GM23338 (cell line): ENCODE results near the gene CDH4. TPM values are rescaled to one million over a fixed set of nuclear protein-coding genes. Genes with fewer than 3 reads are reported as not detected.

ENCODE experiments used
- ATAC-seq: fragments of 200-7000 bp; cut with Tn5 transposase; 3 replicates; pipeline ENCODE4 v1.9.1; 2020
- DNase-seq: peaks from one replicate; pipeline ENCODE4 v3.0.0-alpha.2; 2015; ENCODE audit warnings: low spot score
- H2AFZ ChIP-seq: fragments of 200-600 bp; sonication (generic); 2 replicates; pipeline ENCODE4 v1.8.0; 2016; ENCODE audit warnings: antibody characterized with exemption, mild to moderate bottlenecking, moderate library complexity
- H3F3A ChIP-seq: fragments of 200-600 bp; sonication (generic); replicated peaks from 2 replicates; pipeline ENCODE4 v1.8.0; 2017; ENCODE audit warnings: antibody characterized with exemption, mixed run types, low read depth
- H3K27ac ChIP-seq: fragments of 200-600 bp; sonication (generic); 2 replicates; pipeline ENCODE4 v1.6.1; 2016; ENCODE audit warnings: low read depth
- H3K27me3 ChIP-seq: fragments of 200-600 bp; sonication (generic); 2 replicates; pipeline ENCODE4 v1.8.0; 2016; ENCODE audit warnings: mild to moderate bottlenecking, mixed run types, moderate library complexity; ENCODE audit not compliant: insufficient read depth
- H3K36me3 ChIP-seq: fragments of 200-600 bp; sonication (generic); 2 replicates; pipeline ENCODE4 v1.8.0; 2016; ENCODE audit warnings: mild to moderate bottlenecking; ENCODE audit not compliant: insufficient read depth
- H3K4me1 ChIP-seq: fragments of 200-600 bp; sonication (generic); 2 replicates; pipeline ENCODE4 v1.8.0; 2016; ENCODE audit warnings: mild to moderate bottlenecking, moderate library complexity; ENCODE audit not compliant: insufficient read depth
- H3K4me2 ChIP-seq: fragments of 200-600 bp; sonication (generic); 2 replicates; pipeline ENCODE4 v1.7.1; 2017; ENCODE audit warnings: mixed run types
- H3K4me3 ChIP-seq: fragments of 200-600 bp; sonication (generic); 2 replicates; pipeline ENCODE4 v1.6.1; 2016; ENCODE audit warnings: mixed run types
- H3K79me2 ChIP-seq: fragments of 200-600 bp; sonication (generic); replicated peaks from 2 replicates; pipeline ENCODE4 v1.8.0; 2017; ENCODE audit warnings: mild to moderate bottlenecking; ENCODE audit not compliant: insufficient read depth
- H3K9me2 ChIP-seq: fragments of 200-600 bp; sonication (generic); 2 replicates; pipeline ENCODE4 v1.8.0; 2017; ENCODE audit not compliant: insufficient read depth
- H4K20me1 ChIP-seq: fragments of 200-600 bp; sonication (generic); replicated peaks from 2 replicates; pipeline ENCODE4 v1.8.0; 2017; ENCODE audit warnings: mild to moderate bottlenecking; ENCODE audit not compliant: insufficient read depth
- H3K27ac Mint-ChIP-seq: 2 replicates; pipeline ENCODE4 v1.8.0; 2020; ENCODE audit warnings: inconsistent platforms, mild to moderate bottlenecking, moderate library complexity, mixed read lengths
- H3K27me3 Mint-ChIP-seq: 3 replicates; pipeline ENCODE4 v1.8.0; 2022; ENCODE audit warnings: low read depth, mild to moderate bottlenecking, moderate library complexity, mixed read lengths, inconsistent platforms; ENCODE audit not compliant: insufficient read depth, poor library complexity
- H3K36me3 Mint-ChIP-seq: 3 replicates; pipeline ENCODE4 v1.8.0; 2021; ENCODE audit warnings: low read depth, mild to moderate bottlenecking, inconsistent platforms, moderate library complexity, mixed read lengths
- H3K4me1 Mint-ChIP-seq: 3 replicates; pipeline ENCODE4 v1.8.0; 2020; ENCODE audit warnings: mild to moderate bottlenecking, inconsistent platforms, mixed read lengths
- H3K4me3 Mint-ChIP-seq: 3 replicates; pipeline ENCODE4 v1.8.0; 2021; ENCODE audit warnings: moderate library complexity, mild to moderate bottlenecking, inconsistent platforms, mixed read lengths
- H3K9me3 Mint-ChIP-seq: 3 replicates; pipeline ENCODE4 v1.8.0; 2020; ENCODE audit warnings: moderate library complexity, mild to moderate bottlenecking, inconsistent platforms, mixed read lengths
- CREB1 ChIP-seq: fragments of 250-450 bp; sonication (Bioruptor Pico); IDR thresholded peaks from 2 replicates; pipeline ENCODE4 v1.5.0; 2020; ENCODE audit warnings: low read depth, mild to moderate bottlenecking, moderate library complexity
- CTCF ChIP-seq, 2 experiments: fragments of 200-600 bp in 1 of 2; sonication (generic) in 1 of 2; conservative IDR thresholded peaks; 2 replicates each; pipeline versions ENCODE4 v1.5.1 to v1.6.1; 2016 to 2017; ENCODE audit warnings: antibody characterized with exemption in 2 of 2, low read depth in 2 of 2, mild to moderate bottlenecking in 2 of 2, moderate library complexity in 1 of 2
- ETS1 ChIP-seq: IDR thresholded peaks from 2 replicates; pipeline ENCODE4 v1.6.1; 2016; ENCODE audit warnings: antibody characterized with exemption
- EZH2 ChIP-seq: fragments of 200-600 bp; sonication (generic); IDR thresholded peaks from one replicate; pipeline ENCODE4 v1.8.0; 2017; ENCODE audit warnings: antibody characterized with exemption, mild to moderate bottlenecking, low read depth; ENCODE audit not compliant: unreplicated experiment
- EZH2phosphoT487 ChIP-seq: fragments of 200-600 bp; sonication (generic); IDR thresholded peaks from one replicate; pipeline ENCODE4 v1.8.1; 2018; ENCODE audit warnings: antibody characterized with exemption; ENCODE audit not compliant: unreplicated experiment
- JUNB ChIP-seq: IDR thresholded peaks from one replicate; pipeline ENCODE4 v1.6.1; 2016; ENCODE audit warnings: antibody characterized with exemption; ENCODE audit not compliant: unreplicated experiment
- NANOG ChIP-seq: IDR thresholded peaks from 2 replicates; pipeline ENCODE4 v1.6.1; 2016; ENCODE audit warnings: antibody characterized with exemption, borderline replicate concordance
- POLR2AphosphoS5 ChIP-seq: IDR thresholded peaks from 2 replicates; pipeline ENCODE4 v1.6.1; 2016; ENCODE audit warnings: antibody characterized with exemption, low read depth
- REST ChIP-seq: IDR thresholded peaks from one replicate; pipeline ENCODE4 v1.6.1; 2018; ENCODE audit warnings: antibody characterized with exemption; ENCODE audit not compliant: unreplicated experiment
- STAT1 ChIP-seq: IDR thresholded peaks from one replicate; pipeline ENCODE4 v1.6.1; 2016; ENCODE audit warnings: antibody characterized with exemption; ENCODE audit not compliant: unreplicated experiment
- ZNF114 ChIP-seq: fragments of 250-450 bp; sonication (Bioruptor Pico); IDR thresholded peaks from 2 replicates; pipeline ENCODE4 v1.5.0; 2020; ENCODE audit warnings: mild to moderate bottlenecking, moderate library complexity
- ZNF331 ChIP-seq: fragments of 250-450 bp; sonication (Bioruptor Pico); IDR thresholded peaks from 2 replicates; pipeline ENCODE4 v1.5.0; 2020; ENCODE audit warnings: low read depth, mild to moderate bottlenecking, moderate library complexity
- polyA plus RNA-seq: library from polyadenylated mRNA; unstranded; fragments of >200 nt; fragmentation: Nextera tagmentation; extraction: Ambion mirVana; gene quantifications from 2 replicates; pipeline ENCODE4 v1.2.1, GENCODE V29; 2016
- total RNA-seq: library from RNA; depleted of rRNA; stranded (reverse); fragments of >200 nt; shearing (Covaris generic); gene quantifications from 2 replicates; pipeline ENCODE4 v1.2.3, GENCODE V29; 2014
- TF ChIP-seq, protein P1 (sequence below): fragments of 250-450 bp; sonication (Bioruptor Pico); IDR thresholded peaks from 2 replicates; pipeline ENCODE4 v1.5.0; 2020; ENCODE audit warnings: mild to moderate bottlenecking, moderate library complexity

Gene CDH4
- total and polyA plus RNA-seq, 2 experiments from 2014 or later = 1.2 to 4.2 TPM

DNA sequence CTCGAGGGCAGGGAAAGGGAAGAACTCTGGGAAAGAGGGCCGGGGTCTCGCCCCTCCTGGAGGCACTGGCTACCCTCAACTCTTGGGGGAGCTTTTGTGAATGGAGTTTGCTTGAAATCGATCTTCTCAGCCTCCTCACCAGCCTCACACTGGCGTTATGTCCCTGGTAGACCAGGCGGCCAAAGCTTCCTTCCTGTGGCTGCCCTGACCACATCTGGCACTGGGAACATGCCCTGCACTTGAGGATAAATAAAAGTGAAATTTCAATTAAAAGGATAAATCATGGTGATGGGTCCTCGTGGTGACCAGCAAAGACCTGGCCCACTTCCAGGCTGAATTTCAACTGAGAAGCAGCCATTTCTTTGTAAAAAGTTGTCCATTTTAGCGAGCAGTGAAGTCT lies 578.9 kb downstream of the CDH4 start:
- Mint-ChIP-seq H3K4me1 (peaks cover 3% of the 10 kb centered on the region; the same call in 1 of the 3 replicates), H3K9me3 (peaks cover 32% of the 10 kb centered on the region), H3K27me3 (peaks cover 6% of the 10 kb centered on the region), H3K36me3 (peaks cover 15% of the 10 kb centered on the region; the same call in 2 of the 3 replicates), H3K4me3 (no peak overlapping the region), H3K27ac (no peak overlapping the region)
- ATAC-seq (no peak), DNase-seq (no peak)
- no peak for TF ChIP-seq NANOG
- TF ChIP-seq CTCF (conservative IDR thresholded peaks at IDR 0.05; ENCODE audit: low read depth in 2 of 2) = no peak
- no peak for TF ChIP-seq EZH2
- no peak for TF ChIP-seq CREB1 (CRISPR knock-in tag)
- no peak for TF ChIP-seq POLR2AphosphoS5
- no peak for TF ChIP-seq STAT1
- TF ChIP-seq ZNF331 = no peak
- TF ChIP-seq JUNB = no peak
- no peak for TF ChIP-seq REST
- TF ChIP-seq EZH2phosphoT487 = no peak
- no peak for TF ChIP-seq ZNF114
- no peak for TF ChIP-seq ETS1
- TF ChIP-seq, protein P1, sequence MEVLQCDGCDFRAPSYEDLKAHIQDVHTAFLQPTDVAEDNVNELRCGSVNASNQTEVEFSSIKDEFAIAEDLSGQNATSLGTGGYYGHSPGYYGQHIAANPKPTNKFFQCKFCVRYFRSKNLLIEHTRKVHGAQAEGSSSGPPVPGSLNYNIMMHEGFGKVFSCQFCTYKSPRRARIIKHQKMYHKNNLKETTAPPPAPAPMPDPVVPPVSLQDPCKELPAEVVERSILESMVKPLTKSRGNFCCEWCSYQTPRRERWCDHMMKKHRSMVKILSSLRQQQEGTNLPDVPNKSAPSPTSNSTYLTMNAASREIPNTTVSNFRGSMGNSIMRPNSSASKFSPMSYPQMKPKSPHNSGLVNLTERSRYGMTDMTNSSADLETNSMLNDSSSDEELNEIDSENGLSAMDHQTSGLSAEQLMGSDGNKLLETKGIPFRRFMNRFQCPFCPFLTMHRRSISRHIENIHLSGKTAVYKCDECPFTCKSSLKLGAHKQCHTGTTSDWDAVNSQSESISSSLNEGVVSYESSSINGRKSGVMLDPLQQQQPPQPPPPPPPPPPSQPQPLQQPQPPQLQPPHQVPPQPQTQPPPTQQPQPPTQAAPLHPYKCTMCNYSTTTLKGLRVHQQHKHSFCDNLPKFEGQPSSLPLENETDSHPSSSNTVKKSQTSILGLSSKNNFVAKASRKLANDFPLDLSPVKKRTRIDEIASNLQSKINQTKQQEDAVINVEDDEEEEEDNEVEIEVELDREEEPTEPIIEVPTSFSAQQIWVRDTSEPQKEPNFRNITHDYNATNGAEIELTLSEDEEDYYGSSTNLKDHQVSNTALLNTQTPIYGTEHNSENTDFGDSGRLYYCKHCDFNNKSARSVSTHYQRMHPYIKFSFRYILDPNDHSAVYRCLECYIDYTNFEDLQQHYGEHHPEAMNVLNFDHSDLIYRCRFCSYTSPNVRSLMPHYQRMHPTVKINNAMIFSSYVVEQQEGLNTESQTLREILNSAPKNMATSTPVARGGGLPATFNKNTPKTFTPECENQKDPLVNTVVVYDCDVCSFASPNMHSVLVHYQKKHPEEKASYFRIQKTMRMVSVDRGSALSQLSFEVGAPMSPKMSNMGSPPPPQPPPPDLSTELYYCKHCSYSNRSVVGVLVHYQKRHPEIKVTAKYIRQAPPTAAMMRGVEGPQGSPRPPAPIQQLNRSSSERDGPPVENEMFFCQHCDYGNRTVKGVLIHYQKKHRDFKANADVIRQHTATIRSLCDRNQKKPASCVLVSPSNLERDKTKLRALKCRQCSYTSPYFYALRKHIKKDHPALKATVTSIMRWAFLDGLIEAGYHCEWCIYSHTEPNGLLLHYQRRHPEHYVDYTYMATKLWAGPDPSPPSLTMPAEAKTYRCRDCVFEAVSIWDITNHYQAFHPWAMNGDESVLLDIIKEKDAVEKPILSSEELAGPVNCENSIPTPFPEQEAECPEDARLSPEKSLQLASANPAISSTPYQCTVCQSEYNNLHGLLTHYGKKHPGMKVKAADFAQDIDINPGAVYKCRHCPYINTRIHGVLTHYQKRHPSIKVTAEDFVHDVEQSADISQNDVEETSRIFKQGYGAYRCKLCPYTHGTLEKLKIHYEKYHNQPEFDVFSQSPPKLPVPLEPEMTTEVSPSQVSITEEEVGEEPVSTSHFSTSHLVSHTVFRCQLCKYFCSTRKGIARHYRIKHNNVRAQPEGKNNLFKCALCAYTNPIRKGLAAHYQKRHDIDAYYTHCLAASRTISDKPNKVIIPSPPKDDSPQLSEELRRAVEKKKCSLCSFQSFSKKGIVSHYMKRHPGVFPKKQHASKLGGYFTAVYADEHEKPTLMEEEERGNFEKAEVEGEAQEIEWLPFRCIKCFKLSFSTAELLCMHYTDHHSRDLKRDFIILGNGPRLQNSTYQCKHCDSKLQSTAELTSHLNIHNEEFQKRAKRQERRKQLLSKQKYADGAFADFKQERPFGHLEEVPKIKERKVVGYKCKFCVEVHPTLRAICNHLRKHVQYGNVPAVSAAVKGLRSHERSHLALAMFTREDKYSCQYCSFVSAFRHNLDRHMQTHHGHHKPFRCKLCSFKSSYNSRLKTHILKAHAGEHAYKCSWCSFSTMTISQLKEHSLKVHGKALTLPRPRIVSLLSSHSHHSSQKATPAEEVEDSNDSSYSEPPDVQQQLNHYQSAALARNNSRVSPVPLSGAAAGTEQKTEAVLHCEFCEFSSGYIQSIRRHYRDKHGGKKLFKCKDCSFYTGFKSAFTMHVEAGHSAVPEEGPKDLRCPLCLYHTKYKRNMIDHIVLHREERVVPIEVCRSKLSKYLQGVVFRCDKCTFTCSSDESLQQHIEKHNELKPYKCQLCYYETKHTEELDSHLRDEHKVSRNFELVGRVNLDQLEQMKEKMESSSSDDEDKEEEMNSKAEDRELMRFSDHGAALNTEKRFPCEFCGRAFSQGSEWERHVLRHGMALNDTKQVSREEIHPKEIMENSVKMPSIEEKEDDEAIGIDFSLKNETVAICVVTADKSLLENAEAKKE (CRISPR knock-in tag) = no peak
- no peak overlapping the region for H2AFZ ChIP-seq
- H3K4me1 ChIP-seq = no peaks in the 10 kb centered on the region
- no peak overlapping the region for H3K4me2 ChIP-seq
- no peaks in the 10 kb centered on the region for H3K79me2 ChIP-seq
- H3K4me3 ChIP-seq = no peak overlapping the region
- H4K20me1 ChIP-seq = no peaks in the 10 kb centered on the region
- no peak overlapping the region for H3K27ac ChIP-seq
- H3K27me3 ChIP-seq = no peaks in the 10 kb centered on the region
- no peaks in the 10 kb centered on the region; the same call in 1 of the 2 replicates for H3K36me3 ChIP-seq
- no peaks in the 10 kb centered on the region for H3K9me2 ChIP-seq
- H3F3A ChIP-seq = no peaks in the 10 kb centered on the region
